Ectodermal cell (in vitro differentiated cells): ENCODE measurements around the gene RHOH.
A peak's percentile ranks its signal among the peaks of the same experiment; 100 is the strongest.

Experiments used
- H3K27ac ChIP-seq: 2 replicates; pipeline ENCODE4 v1.7.0; 2013; ENCODE audit warnings: mild to moderate bottlenecking, low read depth, low read length; ENCODE audit not compliant: insufficient read depth, poor library complexity, severe bottlenecking
- H3K27me3 ChIP-seq: 2 replicates; pipeline ENCODE4 v1.7.0; 2013; ENCODE audit warnings: mild to moderate bottlenecking, low read length; ENCODE audit not compliant: insufficient read depth, control insufficient read depth, poor library complexity, severe bottlenecking
- H3K36me3 ChIP-seq: one replicate; pipeline ENCODE4 v1.7.0; 2013; ENCODE audit warnings: low read length; ENCODE audit not compliant: control insufficient read depth, insufficient read depth
- H3K4me1 ChIP-seq: one replicate; pipeline ENCODE4 v1.7.0; 2013; ENCODE audit warnings: low read length; ENCODE audit not compliant: control insufficient read depth, insufficient read depth
- H3K4me3 ChIP-seq: 2 replicates; pipeline ENCODE4 v1.7.0; 2013; ENCODE audit warnings: low read depth, low read length, control low read depth; ENCODE audit not compliant: insufficient read depth
- H3K9me3 ChIP-seq: 2 replicates; pipeline ENCODE4 v1.7.0; 2013; ENCODE audit warnings: mild to moderate bottlenecking, low read length, moderate library complexity; ENCODE audit not compliant: control insufficient read depth
- WGBS, 2 experiments: methylation state at CpG; one replicate each; pipeline ENCODE4 v1.1.7; 2013; ENCODE audit warnings: missing lambda C conversion rate in 2 of 2; 5-methylcytosine and 5-hydroxymethylcytosine counted together

RHOH gene

GRCh38 chr4:40261231-40262076 lies 64.6 kb downstream of the RHOH start:
- H3K36me3 ChIP-seq, result no peaks in the 10 kb centered on the region
- no peaks in the 10 kb centered on the region for H3K9me3 ChIP-seq
- no peak overlapping the region for H3K4me3 ChIP-seq
- no peaks in the 10 kb centered on the region for H3K27me3 ChIP-seq
- peaks cover 10% of the 10 kb centered on the region for H3K4me1 ChIP-seq
- no peak overlapping the region for H3K27ac ChIP-seq
- WGBS, 2 experiments, result 84 to 86% methylated on average over 9 of the region's 9 CpGs

DNA sequence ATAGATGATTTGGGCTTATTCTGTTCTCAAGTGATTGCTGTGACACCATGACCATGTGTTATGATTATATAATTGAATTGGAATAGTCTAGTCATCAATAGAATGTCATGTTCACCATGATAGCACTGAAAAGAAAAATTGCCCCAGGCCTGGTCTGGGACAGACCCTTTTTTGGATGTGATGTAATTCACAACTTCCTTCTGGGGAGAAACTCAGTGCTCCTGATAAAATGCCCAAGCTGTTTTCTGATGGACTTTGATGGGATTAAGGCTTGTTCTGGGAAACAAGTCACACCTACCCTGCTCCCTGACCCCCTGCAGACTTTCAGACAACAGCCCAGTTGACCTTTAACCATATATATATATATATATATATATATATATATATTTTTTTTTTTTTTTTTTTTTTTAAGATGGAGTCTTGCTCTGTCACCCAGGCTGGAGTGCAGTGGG lies 65.3 kb downstream of the RHOH start:
- no peak overlapping the region for H3K27ac ChIP-seq
- H3K36me3 ChIP-seq, result no peaks in the 10 kb centered on the region
- H3K27me3 ChIP-seq, result no peaks in the 10 kb centered on the region
- H3K4me1 ChIP-seq, result peaks cover 10% of the 10 kb centered on the region
- H3K9me3 ChIP-seq, result no peaks in the 10 kb centered on the region
- H3K4me3 ChIP-seq, result no peak overlapping the region

DNA sequence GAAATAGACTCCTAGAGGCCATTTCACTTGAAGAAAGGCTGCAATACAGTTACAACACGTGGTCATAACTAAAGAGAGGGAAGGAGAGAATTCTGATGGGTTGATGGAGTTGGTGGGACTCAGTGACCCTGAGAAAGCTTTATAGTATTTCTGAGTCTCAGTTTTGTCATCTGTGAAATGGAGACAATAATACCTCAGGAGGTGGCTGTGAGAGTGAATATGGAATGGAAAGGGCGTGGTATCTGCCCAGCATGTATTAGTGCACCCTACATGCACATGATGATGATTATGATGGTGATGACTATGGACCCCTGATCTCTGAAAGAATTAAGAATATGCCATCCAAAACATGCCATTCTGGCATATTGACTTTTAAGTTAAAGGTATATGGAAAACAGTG lies 66.0 kb downstream of the RHOH start:
- no peak overlapping the region for H3K4me3 ChIP-seq

DNA sequence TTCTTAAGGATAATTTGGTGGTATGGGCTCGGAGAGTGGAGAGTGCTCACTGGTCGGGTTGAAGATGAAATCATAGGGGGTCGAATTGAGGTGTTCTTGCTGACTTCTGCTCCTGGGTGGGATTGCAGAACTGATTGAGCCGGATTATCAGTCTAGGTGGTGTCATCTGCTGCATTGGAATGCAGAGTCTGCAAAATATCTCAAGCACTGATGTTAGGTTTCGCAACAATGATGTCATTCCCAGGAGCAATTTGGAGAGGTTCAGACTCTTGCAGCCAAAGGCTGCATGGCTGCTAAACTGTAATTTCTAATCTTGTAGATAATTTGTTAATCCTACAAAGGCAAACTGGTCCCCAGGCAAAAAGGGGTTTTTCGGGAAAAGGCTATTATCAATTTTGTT lies 67.7 kb downstream of the RHOH start:
- H3K36me3 ChIP-seq, result no peaks in the 10 kb centered on the region
- no peaks in the 10 kb centered on the region for H3K9me3 ChIP-seq
- 84 to 88% methylated on average over 5 to 6 of the region's 6 CpGs for WGBS, 2 experiments
- H3K27me3 ChIP-seq, result no peaks in the 10 kb centered on the region
- H3K27ac ChIP-seq, result no peak overlapping the region
- H3K4me3 ChIP-seq, result no peak overlapping the region
- H3K4me1 ChIP-seq, result peaks cover 10% of the 10 kb centered on the region

More for the DNA sequence above, 66.0 kb downstream of the RHOH start:
- Histone ChIP-seq H3K36me3 (no peaks in the 10 kb centered on the region), H3K27me3 (no peaks in the 10 kb centered on the region), H3K4me1 (peaks cover 10% of the 10 kb centered on the region), H3K9me3 (no peaks in the 10 kb centered on the region), H3K27ac (no peak overlapping the region)
- 95% methylated on average over 2 of the region's 2 CpGs for WGBS, 2 experiments

DNA sequence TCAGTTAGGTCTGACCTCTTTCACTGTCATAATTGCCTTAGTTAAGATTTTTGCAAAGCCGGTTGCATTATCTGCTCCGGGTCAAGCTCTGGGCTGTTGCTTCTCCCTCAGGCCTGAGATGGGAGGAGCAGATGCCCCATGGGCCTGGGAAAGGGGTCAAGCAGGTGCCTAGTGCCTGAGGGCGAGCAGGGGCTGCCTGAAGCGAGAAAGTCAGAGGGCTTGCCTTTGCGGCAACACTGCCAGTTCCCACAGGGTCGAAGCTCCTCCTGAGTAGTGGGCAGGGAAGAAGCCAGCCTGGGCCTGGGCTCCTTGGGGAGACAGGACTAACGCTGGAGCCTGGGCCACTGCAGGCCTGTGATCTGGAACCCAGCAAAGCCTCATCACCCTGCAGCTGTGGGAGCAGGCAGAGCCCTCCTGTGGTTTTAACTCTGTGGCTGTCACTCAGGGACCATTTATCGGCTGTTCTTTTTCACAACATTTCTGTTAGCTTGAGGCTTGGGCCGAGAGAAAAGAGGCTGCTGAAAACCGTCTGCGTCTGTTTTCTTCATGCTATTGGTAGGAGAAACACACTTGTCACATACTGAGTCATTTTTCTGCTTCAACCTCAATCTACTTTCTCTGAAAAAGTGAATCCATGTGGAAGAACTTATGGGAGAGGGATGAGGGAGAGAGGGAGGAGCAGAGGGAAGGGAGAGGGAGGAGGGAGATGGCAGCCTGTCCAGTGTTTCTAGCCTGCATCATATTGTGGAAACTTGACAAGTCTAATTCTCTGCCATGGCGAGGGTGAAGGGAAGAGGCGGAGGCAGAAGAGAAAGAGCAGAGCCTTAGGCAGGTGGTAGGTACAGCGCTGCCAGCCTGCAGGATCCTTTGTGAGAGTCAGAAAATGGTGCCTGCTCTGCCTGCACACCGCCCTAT lies 68.4 kb downstream of the RHOH start:
- no peaks in the 10 kb centered on the region for H3K36me3 ChIP-seq
- peak overlapping the region; percentile 2 for H3K27ac ChIP-seq
- no peaks in the 10 kb centered on the region for H3K27me3 ChIP-seq
- 66 to 72% methylated on average over 15 of the region's 15 CpGs for WGBS, 2 experiments
- peaks cover 10% of the 10 kb centered on the region for H3K4me1 ChIP-seq
- H3K9me3 ChIP-seq, result no peaks in the 10 kb centered on the region
- H3K4me3 ChIP-seq, result no peak overlapping the region

GRCh38 chr4:40265910-40266274 lies 69.1 kb downstream of the RHOH start:
- no peaks in the 10 kb centered on the region for H3K27me3 ChIP-seq
- peaks cover 10% of the 10 kb centered on the region for H3K4me1 ChIP-seq
- 93 to 95% methylated on average over 4 of the region's 4 CpGs for WGBS, 2 experiments
- no peaks in the 10 kb centered on the region for H3K36me3 ChIP-seq
- H3K27ac ChIP-seq, result no peak overlapping the region
- H3K4me3 ChIP-seq, result no peak overlapping the region
- no peaks in the 10 kb centered on the region for H3K9me3 ChIP-seq

DNA sequence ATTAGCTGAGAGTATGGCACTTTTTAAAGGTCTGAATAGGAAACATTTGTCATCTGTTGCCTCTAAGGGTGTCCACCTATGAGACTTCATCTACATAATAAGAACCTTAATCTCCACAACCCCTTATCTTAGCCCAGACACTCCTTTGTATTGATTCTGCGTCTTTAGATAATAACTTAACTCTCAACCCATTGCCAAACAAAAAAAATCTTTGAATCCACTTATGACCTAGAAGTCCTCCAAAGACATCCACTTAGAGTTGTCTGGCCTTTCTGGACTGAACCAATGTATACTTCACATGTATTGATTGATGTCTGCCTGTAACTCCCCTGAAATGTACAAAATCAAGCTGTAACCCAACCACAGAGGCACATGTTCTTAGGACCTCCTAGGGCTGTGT lies 72.3 kb downstream of the RHOH start:
- Histone ChIP-seq H3K4me3 (no peak overlapping the region), H3K27ac (no peak overlapping the region), H3K27me3 (no peaks in the 10 kb centered on the region), H3K4me1 (peaks cover 5% of the 10 kb centered on the region), H3K9me3 (no peaks in the 10 kb centered on the region), H3K36me3 (no peaks in the 10 kb centered on the region)
- 55 to 62% methylated on average over 1 of the region's 1 CpG for WGBS, 2 experiments

DNA sequence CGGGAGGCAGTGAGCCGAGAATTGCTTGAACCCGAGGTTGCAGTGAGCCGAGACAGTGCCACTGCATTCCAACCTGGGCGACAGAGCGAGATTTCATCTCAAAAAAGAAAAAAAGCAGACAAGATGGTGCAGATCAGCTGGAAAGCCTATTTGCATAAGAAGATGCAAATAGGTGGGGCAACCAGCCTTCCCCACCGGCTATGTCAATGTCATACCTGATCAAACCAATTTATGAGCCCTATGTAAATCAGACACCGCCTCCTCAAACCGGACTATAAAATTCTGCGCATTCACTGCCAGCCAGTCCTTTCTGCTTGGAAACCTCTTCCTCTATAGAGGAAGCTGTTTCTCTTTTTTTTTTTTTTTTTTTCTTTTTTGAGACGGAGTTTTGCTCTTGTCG lies 73.8 kb downstream of the RHOH start:
- Histone ChIP-seq H3K4me3 (no peak overlapping the region), H3K36me3 (no peaks in the 10 kb centered on the region), H3K27me3 (no peaks in the 10 kb centered on the region), H3K27ac (no peak overlapping the region), H3K9me3 (no peaks in the 10 kb centered on the region), H3K4me1 (no peaks in the 10 kb centered on the region)
- 92 to 93% methylated on average over 12 of the region's 12 CpGs for WGBS, 2 experiments

DNA sequence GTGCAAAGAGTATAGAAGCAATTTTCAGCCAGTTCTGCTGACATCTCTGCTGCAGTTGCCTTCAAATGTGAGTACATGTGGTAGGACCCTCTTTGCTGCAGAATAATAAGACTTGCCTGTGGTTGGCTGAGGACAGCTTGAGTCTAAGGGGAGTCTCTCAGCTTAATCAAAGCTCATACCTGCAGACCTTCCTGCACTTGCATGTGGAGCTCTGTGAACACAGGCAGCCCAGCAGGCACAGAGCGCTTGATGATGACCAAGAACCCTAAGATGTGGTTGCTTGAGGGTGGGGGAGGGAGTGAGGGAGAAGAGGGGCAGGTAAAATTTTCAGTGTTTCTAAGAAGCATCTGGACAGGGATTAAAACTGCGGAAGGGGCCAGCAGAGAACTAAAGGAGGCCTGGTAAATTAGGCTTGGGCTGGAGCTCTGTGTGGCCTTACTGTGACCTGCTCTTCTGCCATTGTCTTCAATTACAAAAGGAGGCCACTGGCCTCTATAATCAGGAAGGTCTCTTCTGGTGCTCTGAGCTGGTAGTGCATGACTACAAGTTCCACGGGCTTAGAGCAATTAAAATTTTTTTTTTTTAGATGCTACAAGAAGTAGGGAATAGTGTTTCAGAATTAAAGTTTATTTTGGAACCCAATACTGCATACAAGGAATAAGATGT lies 78.4 kb downstream of the RHOH start:
- Histone ChIP-seq H3K4me1 (no peaks in the 10 kb centered on the region), H3K9me3 (no peaks in the 10 kb centered on the region), H3K27ac (no peak overlapping the region), H3K36me3 (no peaks in the 10 kb centered on the region), H3K4me3 (no peak overlapping the region), H3K27me3 (no peaks in the 10 kb centered on the region)
- 87 to 90% methylated on average over 3 of the region's 3 CpGs for WGBS, 2 experiments

DNA sequence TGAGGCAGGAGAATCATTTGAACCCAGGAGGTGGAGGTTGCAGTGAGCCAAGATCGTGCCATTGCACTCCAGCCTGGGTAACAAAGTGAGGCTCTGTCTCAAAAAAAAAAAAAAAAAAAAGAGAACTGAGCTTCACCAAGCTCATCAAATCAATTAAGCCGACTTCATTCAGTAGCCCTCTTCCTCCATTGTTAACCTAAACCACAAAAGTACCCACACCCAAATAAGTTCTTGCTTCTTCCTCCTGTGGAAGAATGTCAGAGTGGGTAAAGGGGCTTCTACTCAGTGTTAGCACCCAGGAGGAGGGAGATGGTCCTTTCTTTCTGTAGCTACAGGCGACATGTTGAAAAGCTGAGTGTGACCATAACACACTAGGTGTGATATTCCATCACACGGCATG lies 79.7 kb downstream of the RHOH start:
- Histone ChIP-seq H3K4me1 (no peaks in the 10 kb centered on the region), H3K9me3 (no peaks in the 10 kb centered on the region)
- 94 to 97% methylated on average over 3 to 4 of the region's 4 CpGs for WGBS, 2 experiments

More for the DNA sequence above, 79.7 kb downstream of the RHOH start:
- no peaks in the 10 kb centered on the region for H3K27me3 ChIP-seq
- H3K27ac ChIP-seq, result no peak overlapping the region
- H3K36me3 ChIP-seq, result no peaks in the 10 kb centered on the region
- H3K4me3 ChIP-seq, result no peak overlapping the region
